Ovary (tissue), 10 donors: Measurements from ENCODE around the gene L2HGDH. TPM values are rescaled to one million over a fixed set of nuclear protein-coding genes. Genes with fewer than 3 reads are reported as not detected.

ENCODE experiments used
- DNase-seq, 5 donors: peaks; one replicate each; pipeline ENCODE4 v3.0.0-alpha.2; 2019 to 2020
- H3K27ac ChIP-seq, 2 donors: fragments of 200-600 bp; one replicate each; pipeline versions ENCODE4 v1.5.1 to v1.8.0; 2019 to 2022
- H3K27me3 ChIP-seq: fragments of 200-600 bp; one replicate; pipeline ENCODE4 v1.8.0; 2022
- H3K36me3 ChIP-seq: fragments of 200-600 bp; sonication (generic); one replicate; pipeline ENCODE4 v1.5.1; 2019
- H3K4me1 ChIP-seq: one replicate; pipeline ENCODE4 v1.8.1; 2013; ENCODE audit warnings: mild to moderate bottlenecking, moderate library complexity; ENCODE audit not compliant: insufficient read depth
- H3K4me3 ChIP-seq: fragments of 200-600 bp; sonication (generic); one replicate; pipeline ENCODE4 v1.5.1; 2017
- H3K9me3 ChIP-seq, 2 donors: fragments of 200-600 bp in 1 of 2; sonication (generic) in 1 of 2; one replicate each; pipeline versions ENCODE4 v1.5.1 to v1.8.1; 2013 to 2019; ENCODE audit warnings: mild to moderate bottlenecking in 1 of 2, moderate library complexity in 1 of 2
- EP300 ChIP-seq: sonication (generic); formaldehyde crosslinking; IDR thresholded peaks from one replicate; pipeline ENCODE4 v1.6.1; 2017; ENCODE audit warnings: antibody characterized with exemption
- POLR2A ChIP-seq: fragments of 450-650 bp; IDR thresholded peaks from one replicate; pipeline ENCODE4 v1.6.1; 2017; ENCODE audit warnings: antibody characterized with exemption, mild to moderate bottlenecking, moderate library complexity
- WGBS, 3 donors: extraction: QIAGEN DNeasy Blood & Tissue Kit in 1 of 3; methylation state at CpG; one replicate each; pipeline versions ENCODE4 v1.1.5 to v1.1.7; 2013 to 2017; 5-methylcytosine and 5-hydroxymethylcytosine counted together
- intact Hi-C, 4 donors: fragments of 100-400 bp; cut with DNase I; formaldehyde crosslinking; loops; one replicate each; pipeline versions ENCODE4 v1.11.0 to v1.15.1; 2022 to 2023
- long read RNA-seq, 3 donors: library from polyadenylated mRNA in 2 of 3; unstranded in 2 of 3; transcript quantifications; one replicate each; pipeline ENCODE4 v2.0.0 and lab custom pipeline, GENCODE V29; 2021 to 2026
- polyA plus RNA-seq, 2 donors: library from polyadenylated mRNA; stranded (reverse); fragments of 200-250 nt in 1 of 2; fragments of 350-450 nt in 1 of 2; fragmentation: Illumina TruSeq in 1 of 2; extraction: RNeasy Lipid Tissue Mini Kit (QIAGEN cat#74804) in 1 of 2; gene quantifications; one replicate each; pipeline ENCODE4 v1.2.3, GENCODE V29; 2013 to 2014
- total RNA-seq, 7 donors: library from RNA; depleted of rRNA in 2 of 7; stranded (reverse); fragments of >200 nt in 2 of 7; fragmentation: NEBNext Ultra II Directional in 3 of 7; extraction: Animal tissue kit (Norgen Biotek cat#: 25700) in 3 of 7; gene quantifications; one replicate each; pipeline versions ENCODE4 v1.1.0 to v1.2.4, GENCODE V29; 2016 to 2023
- TF ChIP-seq, protein P1 (sequence below), 3 donors: fragments of 450-650 bp in 2 of 3; fragments of 200-600 bp in 1 of 3; IDR thresholded peaks; one replicate each; pipeline versions ENCODE4 v1.5.1 to v1.8.0; 2016 to 2022; ENCODE audit warnings: antibody characterized with exemption in 3 of 3, mild to moderate bottlenecking in 1 of 3
- donor health status: DM: no; HTN: no; CAD: no; lungs with moderate emphysema.
- donor health status: DM: no; HTN: no; CAD: no.
- donor health status: Bipolar disorder and iron deficiency.
- donor health status: DM: yes; HTN: yes; CAD: no.
- donor health status: DM: no; HTN: no; CAD: no.
- donor health status: DM: yes; HTN: yes; CAD: no.

The L2HGDH gene
- total RNA-seq (1 to 10 TPM; 3.1 to 5.9 (median 5.1) TPM), polyA plus RNA-seq (1 to 10 TPM; 2.3 to 3.5 TPM)
- long read RNA-seq, donor 1, full-length matches to known transcripts: 5 of 11 reads
- long read RNA-seq, donor 1, partial matches to known transcripts: 1 of 11 reads
- long read RNA-seq, donor 1, other reads (novel, unspliced or antisense): 5 of 11 reads
- long read RNA-seq, donor 2, full-length matches to known transcripts: 8 of 8 reads
- long read RNA-seq, donor 2, partial matches to known transcripts: 0 of 8 reads
- long read RNA-seq, donor 2, other reads (novel, unspliced or antisense): 0 of 8 reads
- long read RNA-seq, donor 3, partial matches to known transcripts: 0 of 1 reads
- long read RNA-seq, donor 3, other reads (novel, unspliced or antisense): 1 of 1 reads

DNA sequence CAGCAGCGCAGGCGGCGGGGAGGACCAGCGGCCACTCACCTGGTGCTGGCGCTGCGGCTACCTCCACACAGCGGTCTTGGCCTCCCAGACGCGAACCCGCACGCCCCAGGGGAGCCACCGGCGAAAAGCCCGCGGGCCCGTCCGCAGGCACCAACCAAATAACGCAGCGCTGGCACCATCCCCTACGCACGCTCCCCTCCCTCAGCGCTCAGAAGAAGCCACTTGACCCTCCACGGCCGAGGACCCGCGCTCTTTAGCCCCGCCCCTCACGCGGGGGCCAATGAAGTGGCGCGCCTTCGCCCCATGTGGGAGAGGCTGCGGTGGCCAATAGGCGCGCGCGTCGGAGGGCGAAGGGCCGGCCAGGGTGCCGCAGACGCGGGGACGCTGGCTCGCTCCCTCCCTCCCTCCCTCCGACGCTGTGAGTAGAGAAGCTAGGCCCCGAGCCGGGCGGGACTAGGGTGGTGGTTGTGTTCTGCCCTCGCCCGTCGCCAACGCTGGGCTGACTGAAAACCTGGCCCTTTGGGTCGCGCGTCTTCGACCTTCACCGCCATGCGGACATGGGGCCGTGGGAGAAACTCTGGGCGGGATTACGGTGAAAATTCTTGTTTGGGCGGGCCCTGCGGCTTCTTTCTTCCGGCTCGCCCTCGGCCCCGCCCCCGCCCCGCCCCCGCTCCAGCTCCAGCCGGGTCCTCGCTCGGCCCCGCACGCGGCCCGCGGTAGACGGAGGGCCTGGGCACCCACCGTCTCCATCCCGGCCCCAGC, at the start of gene L2HGDH, which contains the start of gene DMAC2L:
TSS of gene L2HGDH (minus strand) at position 258 of the 762 bp plus-strand sequence. CDS start at position 179, 79 bp downstream.
TSS of gene DMAC2L (plus strand) at position 353 of the 762 bp plus-strand sequence. CDS start 9,164 bp downstream, outside the sequence.
- TF ChIP-seq POLR2A (peak; percentile 59), EP300 (no peak)
- TF ChIP-seq, protein P1, sequence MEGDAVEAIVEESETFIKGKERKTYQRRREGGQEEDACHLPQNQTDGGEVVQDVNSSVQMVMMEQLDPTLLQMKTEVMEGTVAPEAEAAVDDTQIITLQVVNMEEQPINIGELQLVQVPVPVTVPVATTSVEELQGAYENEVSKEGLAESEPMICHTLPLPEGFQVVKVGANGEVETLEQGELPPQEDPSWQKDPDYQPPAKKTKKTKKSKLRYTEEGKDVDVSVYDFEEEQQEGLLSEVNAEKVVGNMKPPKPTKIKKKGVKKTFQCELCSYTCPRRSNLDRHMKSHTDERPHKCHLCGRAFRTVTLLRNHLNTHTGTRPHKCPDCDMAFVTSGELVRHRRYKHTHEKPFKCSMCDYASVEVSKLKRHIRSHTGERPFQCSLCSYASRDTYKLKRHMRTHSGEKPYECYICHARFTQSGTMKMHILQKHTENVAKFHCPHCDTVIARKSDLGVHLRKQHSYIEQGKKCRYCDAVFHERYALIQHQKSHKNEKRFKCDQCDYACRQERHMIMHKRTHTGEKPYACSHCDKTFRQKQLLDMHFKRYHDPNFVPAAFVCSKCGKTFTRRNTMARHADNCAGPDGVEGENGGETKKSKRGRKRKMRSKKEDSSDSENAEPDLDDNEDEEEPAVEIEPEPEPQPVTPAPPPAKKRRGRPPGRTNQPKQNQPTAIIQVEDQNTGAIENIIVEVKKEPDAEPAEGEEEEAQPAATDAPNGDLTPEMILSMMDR (IDR thresholded peaks at IDR 0.05): no peak
- Histone ChIP-seq H3K36me3 (no peaks in the 10 kb centered on the region), H3K4me3 (peak within 1 kb of the TSS; percentile 75), H3K4me1 (no peaks in the 10 kb centered on the region), H3K9me3 (no peaks in the 10 kb centered on the region), H3K27ac (peak within 1 kb of the TSS; percentile 67 to 88), H3K27me3 (no peaks in the 10 kb centered on the region)
- WGBS, 3 donors: 0 to 1% (median 0%) methylated on average over 69 to 83 of the region's 83 CpGs
- DNase-seq: peak; percentile 89 to 95 (median 92)
- intact Hi-C loops: no loop called here

DNA sequence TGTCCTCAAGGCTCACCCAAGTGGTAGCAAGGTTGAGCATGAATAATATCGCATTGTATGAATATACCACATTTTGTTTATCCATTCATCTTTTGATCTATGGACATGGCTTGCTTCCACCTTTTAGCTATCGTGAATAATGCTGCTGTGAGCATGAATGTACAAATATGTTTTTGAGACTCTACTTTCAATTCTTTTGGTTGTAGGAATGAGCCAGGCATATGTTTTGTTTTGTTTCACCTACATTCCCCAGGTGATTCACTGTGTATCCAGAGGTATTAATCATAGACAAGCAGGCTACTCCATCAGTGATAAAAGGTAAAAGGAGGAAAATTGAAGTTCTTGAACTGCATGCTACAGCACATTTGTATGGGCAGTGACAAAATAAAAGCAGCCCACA, 48.8 kb upstream of the L2HGDH start:
- DNase-seq: no peak
- Histone ChIP-seq H3K4me3 (no peak overlapping the region), H3K27me3 (no peaks in the 10 kb centered on the region), H3K4me1 (peaks cover 10% of the 10 kb centered on the region), H3K9me3 (no peaks in the 10 kb centered on the region), H3K27ac (no peak overlapping the region), H3K36me3 (no peaks in the 10 kb centered on the region)
- TF ChIP-seq POLR2A (no peak), EP300 (no peak)
- TF ChIP-seq, protein P1 (IDR thresholded peaks at IDR 0.05): no peak
- 89 to 97% (median 94%) methylated on average over 2 of the region's 2 CpGs for WGBS, 3 donors
- intact Hi-C loops: no loop called here

DNA sequence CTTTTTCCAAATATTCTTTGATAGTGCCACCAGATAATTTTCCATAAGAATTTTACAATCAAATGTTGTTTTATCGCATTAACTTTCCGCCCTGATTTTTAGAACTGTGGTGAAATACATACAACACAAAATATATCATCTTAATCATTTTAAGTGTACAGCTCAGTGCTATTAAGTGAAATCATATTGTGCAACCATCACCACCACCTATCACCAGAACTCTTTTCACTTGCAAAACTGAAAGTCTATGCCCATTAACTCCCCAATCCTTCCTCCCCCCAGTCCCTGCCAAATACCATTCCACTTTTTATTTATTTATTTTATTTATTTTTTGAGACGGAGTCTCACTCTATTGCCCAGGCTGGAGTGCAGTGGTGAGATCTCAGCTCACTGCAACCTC, 48.1 kb upstream of the L2HGDH start:
- H3K27ac ChIP-seq: no peak overlapping the region
- no peaks in the 10 kb centered on the region for H3K36me3 ChIP-seq
- H3K9me3 ChIP-seq: no peaks in the 10 kb centered on the region
- TF ChIP-seq, protein P1 (IDR thresholded peaks at IDR 0.05): no peak
- TF ChIP-seq EP300 (no peak), POLR2A (no peak)
- H3K4me3 ChIP-seq: no peak overlapping the region
- intact Hi-C loops: no loop called here
- no peak for DNase-seq
- 94 to 95% (median 94%) methylated on average over 3 of the region's 3 CpGs for WGBS, 3 donors
- no peaks in the 10 kb centered on the region for H3K27me3 ChIP-seq
- peaks cover 10% of the 10 kb centered on the region for H3K4me1 ChIP-seq

DNA sequence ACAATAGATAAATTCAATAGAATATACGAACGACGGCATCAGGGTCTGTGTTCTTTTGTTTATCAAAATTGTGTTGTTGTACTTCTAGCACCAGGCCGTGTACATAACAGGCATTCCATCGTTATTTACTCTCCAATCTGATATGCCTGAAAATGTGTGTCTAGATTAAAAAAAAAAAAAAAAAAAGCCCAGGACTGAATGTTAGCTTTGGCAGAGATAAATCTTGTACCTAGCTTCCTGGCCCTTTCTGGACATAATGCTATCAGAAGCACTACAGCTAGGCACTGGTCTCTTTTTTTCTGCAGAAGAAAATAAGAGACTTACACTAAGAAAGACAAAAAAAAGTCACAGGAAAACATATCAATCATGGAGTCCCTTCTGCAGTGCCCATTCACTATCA, 47.6 kb upstream of the L2HGDH start:
- Histone ChIP-seq H3K4me3 (no peak overlapping the region), H3K4me1 (peaks cover 10% of the 10 kb centered on the region), H3K27me3 (no peaks in the 10 kb centered on the region), H3K36me3 (no peaks in the 10 kb centered on the region), H3K27ac (no peak overlapping the region), H3K9me3 (no peaks in the 10 kb centered on the region)
- 87 to 90% (median 88%) methylated on average over 5 of the region's 5 CpGs for WGBS, 3 donors
- intact Hi-C loops: no loop called here
- no peak for DNase-seq
- no peak for TF ChIP-seq EP300
- TF ChIP-seq, protein P1 (IDR thresholded peaks at IDR 0.05): no peak
- no peak for TF ChIP-seq POLR2A
